Tibial nerve (tissue), 4 donors: ENCODE results near the gene CD72.

Source experiments
- CTCF ChIP-seq, 5 experiments: fragments of 200-600 bp in 3 of 5; fragments of 450-650 bp in 2 of 5; sonication (generic) in 3 of 5; IDR thresholded peaks; one replicate each; pipeline ENCODE4 v1.5.1; 2016 to 2019; ENCODE audit warnings: antibody characterized with exemption in 5 of 5, mild to moderate bottlenecking in 3 of 5, moderate library complexity in 2 of 5
- EP300 ChIP-seq, 2 donors: sonication (generic); formaldehyde crosslinking; IDR thresholded peaks; one replicate each; pipeline ENCODE4 v1.6.1; 2017; ENCODE audit warnings: antibody characterized with exemption in 2 of 2, mild to moderate bottlenecking in 1 of 2
- POLR2A ChIP-seq, 2 donors: fragments of 450-650 bp; IDR thresholded peaks; one replicate each; pipeline ENCODE4 v1.6.1; 2017; ENCODE audit warnings: antibody characterized with exemption in 2 of 2, mild to moderate bottlenecking in 2 of 2, moderate library complexity in 2 of 2

GRCh38 chr9:35665471-35665818 lies 47.2 kb upstream of the CD72 start:
- TF ChIP-seq CTCF (IDR thresholded peaks at IDR 0.05) (no peak), POLR2A (IDR thresholded peaks at IDR 0.05) (no peak), EP300 (IDR thresholded peaks at IDR 0.05) (no peak)
